Mammary epithelial cell (primary cell): ENCODE results near the gene NQO2.

Experiments
- EZH2 ChIP-seq: IDR thresholded peaks from 2 replicates; pipeline ENCODE4 v1.6.1; 2012; ENCODE audit warnings: low read length, inconsistent platforms, borderline replicate concordance
- TF ChIP-seq, protein P1 (sequence below), 2 donors: IDR thresholded peaks in 1 of 2; conservative IDR thresholded peaks in 1 of 2; 2 replicates each; pipeline ENCODE4 v1.5.1; 2011 to 2012; ENCODE audit warnings: inconsistent platforms in 2 of 2, low read length in 2 of 2, mild to moderate bottlenecking in 2 of 2, control low read depth in 1 of 2, low read depth in 1 of 2; ENCODE audit not compliant: insufficient read depth in 1 of 2; ENCODE audit errors: extremely low read depth in 1 of 2

DNA sequence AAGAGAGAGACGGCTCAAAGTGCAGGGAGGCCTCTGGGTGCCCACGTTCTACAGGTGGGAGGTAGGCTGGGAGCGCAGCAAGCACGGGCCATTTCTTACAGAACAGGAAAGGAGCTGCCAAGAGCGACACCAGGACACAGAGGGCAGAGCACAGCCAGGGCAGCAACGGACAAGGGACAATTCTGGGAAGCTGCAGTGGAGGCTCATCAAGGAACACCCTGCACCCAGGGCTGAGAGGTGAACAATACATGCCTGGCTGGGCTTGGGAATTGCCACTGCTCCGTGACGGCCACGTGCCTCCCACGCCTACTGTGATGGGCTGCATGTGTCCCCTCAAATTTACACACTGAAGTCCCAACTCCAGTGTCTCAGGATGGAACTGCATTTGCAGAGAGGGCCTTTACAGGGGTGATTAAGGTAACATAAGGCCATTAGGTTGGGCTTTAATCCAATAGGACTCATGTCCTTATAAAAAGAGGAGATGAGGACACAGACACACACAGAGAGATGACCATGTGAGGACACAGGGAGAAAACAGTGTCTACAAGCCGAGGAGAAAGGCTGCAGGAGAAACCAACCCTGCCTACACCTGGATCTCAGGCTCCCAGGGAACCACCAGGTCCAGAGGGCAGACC, 41.9 kb upstream of the NQO2 start:
- TF ChIP-seq, protein P1, sequence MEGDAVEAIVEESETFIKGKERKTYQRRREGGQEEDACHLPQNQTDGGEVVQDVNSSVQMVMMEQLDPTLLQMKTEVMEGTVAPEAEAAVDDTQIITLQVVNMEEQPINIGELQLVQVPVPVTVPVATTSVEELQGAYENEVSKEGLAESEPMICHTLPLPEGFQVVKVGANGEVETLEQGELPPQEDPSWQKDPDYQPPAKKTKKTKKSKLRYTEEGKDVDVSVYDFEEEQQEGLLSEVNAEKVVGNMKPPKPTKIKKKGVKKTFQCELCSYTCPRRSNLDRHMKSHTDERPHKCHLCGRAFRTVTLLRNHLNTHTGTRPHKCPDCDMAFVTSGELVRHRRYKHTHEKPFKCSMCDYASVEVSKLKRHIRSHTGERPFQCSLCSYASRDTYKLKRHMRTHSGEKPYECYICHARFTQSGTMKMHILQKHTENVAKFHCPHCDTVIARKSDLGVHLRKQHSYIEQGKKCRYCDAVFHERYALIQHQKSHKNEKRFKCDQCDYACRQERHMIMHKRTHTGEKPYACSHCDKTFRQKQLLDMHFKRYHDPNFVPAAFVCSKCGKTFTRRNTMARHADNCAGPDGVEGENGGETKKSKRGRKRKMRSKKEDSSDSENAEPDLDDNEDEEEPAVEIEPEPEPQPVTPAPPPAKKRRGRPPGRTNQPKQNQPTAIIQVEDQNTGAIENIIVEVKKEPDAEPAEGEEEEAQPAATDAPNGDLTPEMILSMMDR (conservative IDR thresholded peaks at IDR 0.05 in 1 of 2, IDR thresholded peaks at IDR 0.05 in 1 of 2; ENCODE audit: extremely low read depth in 1 of 2, insufficient read depth in 1 of 2, low read depth in 1 of 2, low read length in 2 of 2) = no peak
- TF ChIP-seq EZH2 = no peak
